Mucosa of stomach (tissue), 1 donor: ENCODE results near the gene CCL4L2.
"Not testable (repeated sequence)": the region's sequence is repeated elsewhere in the genome, so short reads cannot be mapped to it uniquely, and the experiment has no call there.

Experiments used
- H3K27me3 ChIP-seq: one replicate; pipeline ENCODE4 v1.7.0; 2013; ENCODE audit warnings: mild to moderate bottlenecking, low read length; ENCODE audit not compliant: control insufficient read depth, insufficient read depth
- H3K36me3 ChIP-seq: one replicate; pipeline ENCODE4 v1.7.0; 2013; ENCODE audit warnings: low read length; ENCODE audit not compliant: control insufficient read depth, insufficient read depth
- H3K4me1 ChIP-seq: one replicate; pipeline ENCODE4 v1.7.0; 2013; ENCODE audit warnings: mild to moderate bottlenecking, low read length; ENCODE audit not compliant: control insufficient read depth, insufficient read depth
- H3K4me3 ChIP-seq: one replicate; pipeline ENCODE4 v1.7.0; 2013; ENCODE audit warnings: low read length
- H3K9ac ChIP-seq: one replicate; pipeline ENCODE4 v1.7.0; 2013; ENCODE audit warnings: mild to moderate bottlenecking, low read length, moderate library complexity
- H3K9me3 ChIP-seq: one replicate; pipeline ENCODE4 v1.7.0; 2013; ENCODE audit warnings: mild to moderate bottlenecking, low read length, moderate library complexity; ENCODE audit not compliant: control insufficient read depth
- donor health status: Pancreatic carcinoma.

The CCL4L2 gene

GRCh38 chr17:36210439-36211211, at the start of gene CCL4L2:
TSS of gene CCL4L2 (plus strand) at chr17:36211063.
- not testable (repeated sequence) for H3K4me1 ChIP-seq, H3K4me3 ChIP-seq

GRCh38 chr17:36168836-36169235, 42.0 kb upstream of the CCL4L2 start:
- H3K9me3 ChIP-seq, H3K4me1 ChIP-seq: not testable (repeated sequence)

More at GRCh38 chr17:36210439-36211211, at the start of gene CCL4L2:
- not testable (repeated sequence) for H3K9ac ChIP-seq, H3K27me3 ChIP-seq, H3K36me3 ChIP-seq, H3K9me3 ChIP-seq

DNA sequence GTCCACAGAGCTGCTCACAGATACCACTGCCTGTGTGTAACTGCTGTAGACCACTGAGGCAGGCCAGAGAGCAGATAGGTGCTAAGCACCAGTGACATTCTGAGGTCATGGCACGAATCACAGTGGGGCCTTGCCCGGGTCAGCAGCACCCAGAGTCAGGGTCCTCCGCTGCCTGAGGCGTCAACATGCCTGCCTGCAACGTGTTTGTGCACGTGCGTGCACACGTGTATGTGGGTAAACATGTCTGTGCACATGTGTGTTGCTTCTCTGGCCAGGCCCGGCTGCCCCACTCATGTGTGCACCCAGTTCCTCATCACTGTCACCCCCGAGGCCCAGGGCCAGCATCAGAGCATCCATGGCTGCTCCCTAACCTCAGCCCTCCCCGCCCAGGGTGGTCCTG, 34.3 kb upstream of the CCL4L2 start, which contains the start of gene TBC1D3B:
Gene TBC1D3B, minus strand, starts transcription at position 101 of the 400 bp plus-strand sequence. CDS start 1,586 bp downstream, outside the sequence.
- not testable (repeated sequence) for H3K27me3 ChIP-seq, H3K9me3 ChIP-seq, H3K4me3 ChIP-seq, H3K36me3 ChIP-seq, H3K4me1 ChIP-seq, H3K9ac ChIP-seq

More at GRCh38 chr17:36168836-36169235, 42.0 kb upstream of the CCL4L2 start:
- H3K9ac ChIP-seq, H3K36me3 ChIP-seq, H3K27me3 ChIP-seq, H3K4me3 ChIP-seq: not testable (repeated sequence)

DNA sequence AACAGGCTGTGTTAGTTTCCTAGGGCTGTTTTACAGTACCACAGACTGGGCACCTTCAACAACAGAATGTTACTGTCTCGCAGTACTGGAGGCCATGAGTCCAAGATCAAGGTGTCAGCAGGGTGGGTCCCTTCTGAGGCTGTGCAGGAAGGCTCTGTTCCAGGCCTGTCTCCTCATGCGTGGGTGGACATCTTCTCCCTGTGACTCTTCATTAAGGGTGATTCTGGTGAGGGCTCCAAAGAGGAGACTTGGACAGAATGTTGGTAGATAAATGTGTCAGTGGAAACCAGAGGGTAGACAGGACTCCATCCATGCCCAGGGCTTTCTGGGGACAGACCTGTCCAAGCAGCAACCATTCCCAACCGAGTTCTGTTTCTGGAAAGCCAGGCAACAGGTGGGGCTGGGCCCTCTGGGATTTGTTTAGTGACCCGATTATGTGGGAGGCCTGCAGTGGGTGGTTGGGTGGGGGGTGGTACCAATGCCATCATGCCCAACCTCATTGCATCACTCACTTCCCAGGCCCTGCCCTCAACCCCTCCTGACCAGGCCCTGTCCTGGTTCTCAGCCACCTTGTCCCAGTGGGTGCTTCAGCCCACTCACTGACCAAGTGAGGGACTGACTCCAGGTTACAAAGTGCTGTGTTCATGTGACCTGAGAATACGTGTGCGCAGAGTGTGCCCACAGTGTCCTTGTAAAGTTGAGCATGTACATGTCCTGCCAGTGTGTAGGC, 29.3 kb upstream of the CCL4L2 start:
- H3K9ac ChIP-seq, H3K4me3 ChIP-seq, H3K9me3 ChIP-seq, H3K36me3 ChIP-seq, H3K4me1 ChIP-seq: not testable (repeated sequence)
- H3K27me3 ChIP-seq: peaks cover 18% of the 10 kb centered on the region

GRCh38 chr17:36182176-36183000, 28.5 kb upstream of the CCL4L2 start:
- H3K9ac ChIP-seq: peak overlapping the region; percentile 50

DNA sequence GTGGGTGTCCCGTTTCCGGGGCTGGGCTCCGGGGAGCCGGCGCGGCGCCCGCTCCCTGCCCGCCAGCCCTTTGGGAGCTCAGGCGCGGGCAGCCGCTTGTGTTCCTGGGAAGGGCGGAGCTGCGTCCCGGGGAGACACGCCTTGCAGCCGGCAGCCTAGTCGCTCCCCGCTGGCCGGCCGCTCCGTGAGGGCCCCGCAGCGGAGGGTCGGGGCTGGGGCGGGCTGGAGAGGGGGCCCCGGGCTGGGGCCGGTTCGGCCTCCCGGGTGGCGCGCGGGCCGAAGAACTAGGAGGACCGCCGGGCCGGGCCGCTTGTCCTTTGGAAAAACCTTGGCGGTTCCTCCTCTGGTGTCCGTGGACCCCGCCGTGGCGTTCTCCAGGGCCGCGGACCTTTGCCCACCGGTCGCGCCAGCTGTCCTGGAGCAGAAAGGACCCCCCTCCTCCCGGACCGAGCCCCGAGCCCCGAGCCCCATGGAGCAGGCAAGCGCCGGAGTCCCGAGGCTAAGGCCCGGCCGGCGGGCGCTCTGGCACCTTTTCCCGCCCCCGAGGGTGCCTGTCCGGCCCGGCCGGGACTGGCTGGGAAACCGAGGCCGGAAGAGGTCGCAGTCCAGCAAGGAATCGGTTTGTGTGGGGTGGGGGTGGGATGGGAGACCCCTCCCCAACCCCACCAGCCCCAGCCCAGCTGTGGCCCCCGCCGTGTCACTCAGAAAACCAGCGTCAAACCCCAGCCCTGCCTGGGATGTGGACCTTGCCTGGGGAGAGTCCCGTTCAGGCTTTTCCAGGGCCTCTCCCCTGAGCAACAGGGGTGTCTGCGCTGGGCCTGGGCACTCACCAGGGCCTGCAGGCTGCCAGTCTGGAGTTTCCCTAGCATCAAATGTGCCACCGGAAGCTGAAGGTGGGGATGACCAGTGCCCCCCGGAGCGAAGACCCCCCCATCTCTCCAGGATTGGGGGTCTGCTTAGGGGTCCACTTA, 27.6 kb upstream of the CCL4L2 start:
- H3K9me3 ChIP-seq: no peaks in the 10 kb centered on the region
- H3K4me1 ChIP-seq: no peaks in the 10 kb centered on the region
- no peaks in the 10 kb centered on the region for H3K36me3 ChIP-seq
- H3K27me3 ChIP-seq: peaks cover 18% of the 10 kb centered on the region
- peak overlapping the region; percentile 50 for H3K9ac ChIP-seq
- peak overlapping the region; percentile 4 for H3K4me3 ChIP-seq

More at GRCh38 chr17:36182176-36183000, 28.5 kb upstream of the CCL4L2 start:
- Histone ChIP-seq H3K9me3 (no peaks in the 10 kb centered on the region), H3K4me3 (peak overlapping the region; percentile 4), H3K27me3 (peaks cover 18% of the 10 kb centered on the region), H3K4me1 (no peaks in the 10 kb centered on the region), H3K36me3 (no peaks in the 10 kb centered on the region)

- H3K9me3 ChIP-seq: no peaks in the 10 kb centered on the region
- no peak overlapping the region for H3K9ac ChIP-seq
- no peaks in the 10 kb centered on the region for H3K36me3 ChIP-seq
- peaks cover 18% of the 10 kb centered on the region for H3K27me3 ChIP-seq
- no peak overlapping the region for H3K4me3 ChIP-seq
- no peaks in the 10 kb centered on the region for H3K4me1 ChIP-seq
Observed at GRCh38 chr17:36184023-36184765, 26.7 kb upstream of the CCL4L2 start.

DNA sequence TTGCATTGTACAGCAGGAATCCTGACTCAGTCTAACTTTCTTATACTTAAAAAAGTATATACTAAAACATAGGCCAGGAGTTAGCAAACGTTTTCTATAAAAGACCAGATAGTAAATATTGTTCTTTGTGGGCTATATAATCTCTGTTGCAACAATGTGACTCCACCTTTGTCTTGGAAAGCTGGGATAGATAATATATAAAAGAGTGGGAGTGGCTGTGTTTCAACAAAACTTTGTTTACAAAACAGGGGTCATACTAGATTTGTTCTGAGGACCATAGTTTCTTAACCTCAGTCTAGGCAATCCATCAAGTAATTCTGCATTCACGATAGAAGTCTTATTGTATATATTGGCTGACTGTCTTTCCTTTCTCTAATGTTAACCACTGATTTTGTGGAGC, 25.4 kb upstream of the CCL4L2 start:
- Histone ChIP-seq H3K9ac (no peak overlapping the region), H3K27me3 (peaks cover 18% of the 10 kb centered on the region), H3K4me1 (no peaks in the 10 kb centered on the region), H3K9me3 (no peaks in the 10 kb centered on the region), H3K36me3 (no peaks in the 10 kb centered on the region), H3K4me3 (no peak overlapping the region)

DNA sequence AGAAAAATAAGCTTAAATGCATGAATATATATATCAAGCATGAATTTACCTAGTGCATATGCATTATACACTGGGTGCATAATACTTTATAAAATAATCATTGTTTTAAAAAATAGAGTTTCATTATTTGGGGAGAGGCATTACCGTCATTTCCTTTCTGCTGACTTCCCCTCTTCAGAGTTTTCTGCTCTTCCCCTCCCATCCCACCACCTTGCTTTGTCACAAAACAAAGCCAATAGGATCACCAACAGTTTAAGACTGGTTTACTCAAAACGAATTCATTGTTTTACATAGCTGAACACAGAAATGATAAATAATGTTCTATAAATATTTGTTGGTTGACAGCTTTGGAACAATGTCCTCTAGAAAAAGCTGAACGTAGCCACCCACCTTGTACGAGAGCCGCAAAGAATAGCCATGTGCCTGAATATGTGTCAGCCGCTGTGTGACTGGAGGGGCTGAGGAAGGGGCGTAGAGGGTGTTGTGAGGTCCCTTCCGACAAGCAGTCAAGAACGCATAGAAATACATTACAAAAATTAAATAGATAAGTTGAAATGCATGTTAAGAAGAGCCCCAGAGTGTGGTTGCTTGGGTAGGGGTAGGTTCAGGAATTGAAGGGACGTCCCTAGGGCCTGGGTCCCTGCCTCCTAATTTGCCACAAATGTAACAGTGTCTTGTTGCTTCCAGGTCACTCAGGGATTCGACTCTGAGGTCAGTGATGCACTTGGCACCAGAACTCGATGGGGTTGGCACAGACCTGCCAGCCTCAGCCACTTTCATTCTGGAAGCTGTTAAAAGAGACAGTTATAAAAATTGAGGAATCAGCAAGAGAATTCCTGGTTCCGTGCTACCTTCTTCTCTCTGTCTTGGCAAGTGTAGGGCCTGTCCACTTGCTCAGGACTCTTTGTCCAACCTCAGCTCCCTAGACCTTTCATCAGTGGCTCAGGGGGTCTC, 23.8 kb upstream of the CCL4L2 start:
- not testable (repeated sequence) for H3K4me3 ChIP-seq, H3K4me1 ChIP-seq, H3K9me3 ChIP-seq, H3K9ac ChIP-seq, H3K36me3 ChIP-seq
- H3K27me3 ChIP-seq: peaks cover 15% of the 10 kb centered on the region
